K562 (cell line): Measurements from ENCODE around the gene ZNF667. TPM values are rescaled to one million over a fixed set of nuclear protein-coding genes. Genes with fewer than 3 reads are reported as not detected.

ENCODE experiments used
- HCFC1 ChIP-seq: IDR thresholded peaks from 2 replicates; pipeline ENCODE4 v1.6.1; 2012; ENCODE audit warnings: low read depth, low read length, improper control_type of control experiment
- HNRNPLL ChIP-seq: fragments of 200-400 bp; formaldehyde crosslinking; IDR thresholded peaks from 2 replicates; pipeline ENCODE4 v1.6.1; 2017; ENCODE audit warnings: low read length, low read depth, mild to moderate bottlenecking; ENCODE audit not compliant: poor library complexity, severe bottlenecking
- MBD2 ChIP-seq: sonication (generic); IDR thresholded peaks from 2 replicates; pipeline ENCODE4 v1.6.1; 2016; ENCODE audit warnings: low read depth, borderline replicate concordance
- MCM5 ChIP-seq: fragments of 450-650 bp; IDR thresholded peaks from 2 replicates; pipeline ENCODE4 v1.6.1; 2016; ENCODE audit warnings: low read depth
- NCOA4 ChIP-seq: fragments of 450-650 bp; IDR thresholded peaks from 2 replicates; pipeline ENCODE4 v1.6.1; 2018; ENCODE audit warnings: mild to moderate bottlenecking; ENCODE audit not compliant: partially characterized antibody
- ZKSCAN8 ChIP-seq: fragments of 200-800 bp; sonication (Bioruptor generic); IDR thresholded peaks from 2 replicates; pipeline ENCODE4 v1.6.1; 2016; ENCODE audit warnings: missing genetic modification characterization, missing compliant biosample characterization
- ZNF23 ChIP-seq: fragments of 250-450 bp; sonication (Bioruptor Pico); IDR thresholded peaks from 2 replicates; pipeline ENCODE4 v1.4.0; 2020; ENCODE audit warnings: mild to moderate bottlenecking
- ZNF592 ChIP-seq: fragments of 450-650 bp; IDR thresholded peaks from 2 replicates; pipeline ENCODE4 v1.6.1; 2017; ENCODE audit warnings: antibody characterized with exemption, mild to moderate bottlenecking
- polyA plus RNA-seq, 8 experiments: library from polyadenylated mRNA; depleted of rRNA in 4 of 8; stranded (reverse) in 5 of 8; unstranded in 3 of 8; fragments of >200 nt; fragmentation: Nextera tagmentation in 2 of 8; fragmentation: Illumina TruSeq in 1 of 8; extraction: Ambion mirVana in 2 of 8; extraction: Trizol in 1 of 8; gene quantifications; 2 replicates each; pipeline versions ENCODE4 v1.2.1 to v1.2.3, GENCODE V29; 2011 to 2014; ENCODE audit warnings: inconsistent platforms in 1 of 8, missing spikeins in 1 of 8
- total RNA-seq, 7 experiments: library from RNA; depleted of rRNA in 6 of 7; stranded (reverse); fragments of >200 nt in 6 of 7; fragmentation: Illumina TruSeq in 2 of 7; extraction: Trizol in 2 of 7; gene quantifications; 2 replicates each; pipeline versions ENCODE4 v1.2.1 to v1.2.3, GENCODE V29; 2011 to 2021; ENCODE audit warnings: low replicate concordance in 1 of 7
- TF ChIP-seq, protein P1 (sequence below), 2 experiments: fragments of 450-650 bp; IDR thresholded peaks; 2 replicates each; pipeline ENCODE4 v1.6.1; 2016; ENCODE audit warnings: mild to moderate bottlenecking in 2 of 2, borderline replicate concordance in 1 of 2, low read depth in 1 of 2, moderate library complexity in 1 of 2
- TF ChIP-seq, protein P2 (sequence below): sonication (generic); formaldehyde crosslinking; IDR thresholded peaks from 2 replicates; pipeline ENCODE4 v1.8.0; 2022; ENCODE audit warnings: missing genetic modification reagents, mild to moderate bottlenecking, borderline replicate concordance
- TF ChIP-seq, protein P3 (sequence below): sonication (generic); formaldehyde crosslinking; IDR thresholded peaks from 2 replicates; pipeline ENCODE4 v1.8.0; 2023; ENCODE audit warnings: mild to moderate bottlenecking, missing genetic modification reagents

The ZNF667 gene
- total and polyA plus RNA-seq, 9 of the 15 experiments (the other 6 are each of a cell fraction or from before 2014, with no cell fraction given): not detected

GRCh38 chr19:56393119-56394012, 83.8 kb downstream of the ZNF667 start, which contains the start of gene ZNF582 (continued):
- no peak for TF ChIP-seq ZNF592
- TF ChIP-seq HCFC1: peak; percentile 87
- TF ChIP-seq, protein P1, sequence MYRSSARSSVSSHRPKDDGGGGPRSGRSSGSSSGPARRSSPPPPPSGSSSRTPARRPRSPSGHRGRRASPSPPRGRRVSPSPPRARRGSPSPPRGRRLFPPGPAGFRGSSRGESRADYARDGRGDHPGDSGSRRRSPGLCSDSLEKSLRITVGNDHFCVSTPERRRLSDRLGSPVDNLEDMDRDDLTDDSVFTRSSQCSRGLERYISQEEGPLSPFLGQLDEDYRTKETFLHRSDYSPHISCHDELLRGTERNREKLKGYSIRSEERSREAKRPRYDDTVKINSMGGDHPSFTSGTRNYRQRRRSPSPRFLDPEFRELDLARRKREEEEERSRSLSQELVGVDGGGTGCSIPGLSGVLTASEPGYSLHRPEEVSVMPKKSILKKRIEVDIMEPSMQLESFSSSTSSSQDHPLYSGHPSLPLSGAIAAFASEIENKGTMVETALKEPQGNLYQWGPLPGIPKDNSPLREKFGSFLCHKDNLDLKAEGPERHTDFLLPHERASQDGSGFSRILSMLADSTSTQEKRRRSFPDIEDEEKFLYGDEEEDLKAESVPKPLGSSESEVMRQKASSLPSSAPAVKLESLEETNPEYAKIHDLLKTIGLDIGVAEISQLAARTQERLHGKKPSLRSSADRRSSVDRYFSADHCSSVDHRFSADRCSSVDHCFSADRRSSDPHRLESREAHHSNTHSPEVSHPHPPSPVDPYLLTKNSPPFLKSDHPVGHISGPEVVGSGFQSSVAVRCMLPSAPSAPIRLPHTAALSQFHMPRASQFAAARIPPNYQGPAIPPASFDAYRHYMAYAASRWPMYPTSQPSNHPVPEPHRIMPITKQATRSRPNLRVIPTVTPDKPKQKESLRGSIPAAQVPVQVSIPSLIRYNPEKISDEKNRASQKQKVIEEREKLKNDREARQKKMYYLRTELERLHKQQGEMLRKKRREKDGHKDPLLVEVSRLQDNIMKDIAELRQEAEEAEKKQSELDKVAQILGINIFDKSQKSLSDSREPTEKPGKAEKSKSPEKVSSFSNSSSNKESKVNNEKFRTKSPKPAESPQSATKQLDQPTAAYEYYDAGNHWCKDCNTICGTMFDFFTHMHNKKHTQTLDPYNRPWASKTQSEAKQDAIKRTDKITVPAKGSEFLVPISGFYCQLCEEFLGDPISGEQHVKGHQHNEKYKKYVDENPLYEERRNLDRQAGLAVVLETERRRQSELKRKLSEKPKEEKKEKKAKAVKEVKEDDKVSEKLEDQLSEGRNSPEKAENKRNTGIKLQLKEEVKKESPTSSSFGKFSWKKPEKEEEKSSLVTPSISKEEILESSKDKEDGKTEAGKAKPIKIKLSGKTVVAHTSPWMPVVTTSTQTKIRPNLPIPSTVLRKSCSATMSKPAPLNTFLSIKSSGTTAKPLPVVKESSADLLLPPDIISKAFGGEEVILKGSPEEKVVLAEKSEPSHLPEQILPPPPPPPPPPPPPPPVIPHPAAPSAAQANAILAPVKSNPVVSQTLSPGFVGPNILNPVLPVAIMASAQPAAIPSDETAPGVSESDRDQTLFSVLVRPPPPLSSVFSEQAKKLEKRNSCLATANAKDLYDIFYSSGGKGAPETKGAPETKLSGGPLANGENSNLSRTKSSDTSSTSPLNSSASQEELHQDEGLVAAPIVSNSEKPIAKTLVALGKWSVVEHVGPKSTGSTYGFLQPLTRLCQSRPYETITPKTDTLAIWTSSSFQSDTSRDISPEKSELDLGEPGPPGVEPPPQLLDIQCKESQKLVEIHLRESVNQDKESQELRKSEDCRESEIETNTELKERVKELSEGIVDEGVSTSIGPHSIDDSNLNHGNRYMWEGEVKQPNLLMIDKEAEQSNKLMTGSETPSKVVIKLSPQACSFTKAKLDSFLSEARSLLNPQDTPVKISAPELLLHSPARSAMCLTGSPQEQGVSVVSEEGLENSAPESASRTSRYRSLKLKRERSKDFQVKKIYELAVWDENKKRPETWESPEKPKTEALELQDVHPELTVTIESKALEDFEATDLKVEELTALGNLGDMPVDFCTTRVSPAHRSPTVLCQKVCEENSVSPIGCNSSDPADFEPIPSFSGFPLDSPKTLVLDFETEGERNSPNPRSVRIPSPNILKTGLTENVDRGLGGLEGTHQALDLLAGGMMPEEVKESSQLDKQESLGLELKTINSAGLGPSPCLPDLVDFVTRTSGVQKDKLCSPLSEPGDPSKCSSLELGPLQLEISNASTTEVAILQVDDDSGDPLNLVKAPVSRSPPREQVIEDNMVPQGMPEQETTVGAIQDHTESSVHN (IDR thresholded peaks at IDR 0.05; ENCODE audit: borderline replicate concordance in 1 of 2, low read depth in 1 of 2): no peak
- no peak for TF ChIP-seq NCOA4
- TF ChIP-seq, protein P2, sequence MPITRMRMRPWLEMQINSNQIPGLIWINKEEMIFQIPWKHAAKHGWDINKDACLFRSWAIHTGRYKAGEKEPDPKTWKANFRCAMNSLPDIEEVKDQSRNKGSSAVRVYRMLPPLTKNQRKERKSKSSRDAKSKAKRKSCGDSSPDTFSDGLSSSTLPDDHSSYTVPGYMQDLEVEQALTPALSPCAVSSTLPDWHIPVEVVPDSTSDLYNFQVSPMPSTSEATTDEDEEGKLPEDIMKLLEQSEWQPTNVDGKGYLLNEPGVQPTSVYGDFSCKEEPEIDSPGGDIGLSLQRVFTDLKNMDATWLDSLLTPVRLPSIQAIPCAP (CRISPR knock-in tag): no peak
- TF ChIP-seq MBD2: peak; percentile 65; the same call in 1 of the 2 replicates
- TF ChIP-seq HNRNPLL: peak; percentile 95
- no peak for TF ChIP-seq MCM5
- TF ChIP-seq, protein P3, sequence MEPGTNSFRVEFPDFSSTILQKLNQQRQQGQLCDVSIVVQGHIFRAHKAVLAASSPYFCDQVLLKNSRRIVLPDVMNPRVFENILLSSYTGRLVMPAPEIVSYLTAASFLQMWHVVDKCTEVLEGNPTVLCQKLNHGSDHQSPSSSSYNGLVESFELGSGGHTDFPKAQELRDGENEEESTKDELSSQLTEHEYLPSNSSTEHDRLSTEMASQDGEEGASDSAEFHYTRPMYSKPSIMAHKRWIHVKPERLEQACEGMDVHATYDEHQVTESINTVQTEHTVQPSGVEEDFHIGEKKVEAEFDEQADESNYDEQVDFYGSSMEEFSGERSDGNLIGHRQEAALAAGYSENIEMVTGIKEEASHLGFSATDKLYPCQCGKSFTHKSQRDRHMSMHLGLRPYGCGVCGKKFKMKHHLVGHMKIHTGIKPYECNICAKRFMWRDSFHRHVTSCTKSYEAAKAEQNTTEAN (CRISPR knock-in tag): no peak
- TF ChIP-seq ZNF23 (CRISPR knock-in tag): no peak
- no peak for TF ChIP-seq ZKSCAN8 (CRISPR knock-in tag)
